NOMO-1 treated with dmso at 0.1 percent for 144 hours (cell line): Measurements from ENCODE around the gene QRICH1.

Experiments used
- DNase-seq: peaks from one replicate; lab custom pipeline; 2025; ENCODE audit not compliant: unreplicated experiment; lab: John Stamatoyannopoulos, UW

The QRICH1 gene

DNA sequence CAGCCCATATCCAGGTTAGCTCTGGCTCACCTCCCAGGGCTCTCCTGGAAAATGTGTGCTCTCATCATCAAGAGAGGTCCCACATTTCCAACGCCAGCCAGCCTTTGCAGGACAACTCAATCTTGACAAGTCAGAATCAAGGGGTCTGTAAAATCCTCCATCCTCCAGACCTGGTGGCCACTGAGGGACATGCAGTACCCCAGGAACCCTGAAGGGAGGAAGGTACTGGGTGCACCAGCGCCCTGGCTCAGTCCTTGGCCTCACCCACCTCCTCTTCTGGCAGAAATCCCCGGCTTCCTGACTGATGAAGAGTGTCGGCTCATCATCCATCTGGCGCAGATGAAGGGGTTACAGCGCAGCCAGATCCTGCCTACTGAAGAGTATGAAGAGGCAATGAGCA lies 92.7 kb downstream of the QRICH1 start:
- DNase-seq, result no peak

DNA sequence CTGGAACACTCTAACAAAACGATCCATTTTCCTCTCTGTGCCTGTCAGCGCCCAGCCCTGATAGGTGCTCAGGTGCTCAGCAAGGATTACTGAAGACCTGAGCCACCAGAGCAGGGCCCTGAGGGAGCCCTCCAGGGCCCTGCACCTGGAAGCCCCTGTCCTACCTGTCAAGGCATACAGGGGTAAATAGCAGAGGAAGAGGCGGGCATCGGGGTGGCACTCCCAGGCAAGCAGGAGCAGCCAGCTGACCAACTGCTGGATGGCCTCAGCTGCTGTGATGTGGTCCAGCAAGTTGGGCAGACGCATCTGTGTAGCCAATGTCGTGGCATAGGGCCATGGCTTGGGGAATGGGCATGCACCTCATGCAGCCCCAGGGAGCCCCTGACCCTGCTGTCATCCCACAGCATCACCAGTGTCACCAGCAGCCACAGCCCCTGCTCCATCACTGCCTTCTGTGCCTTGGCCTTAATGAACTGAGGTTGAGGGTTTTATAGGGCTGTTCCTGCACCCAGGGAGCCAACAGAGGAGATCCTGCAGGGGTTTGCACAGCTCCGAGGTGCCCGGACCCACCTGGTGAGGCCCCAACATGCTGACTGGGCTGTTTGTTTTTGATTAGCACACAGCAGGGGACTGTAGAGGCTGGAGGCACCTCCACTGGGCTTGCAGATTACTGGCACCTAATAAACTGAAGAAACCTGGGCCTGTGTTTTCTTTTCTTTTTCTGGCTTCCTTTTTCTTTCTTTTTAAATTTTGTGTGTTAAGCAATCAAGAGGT lies 94.6 kb downstream of the QRICH1 start:
- DNase-seq, result no peak

DNA sequence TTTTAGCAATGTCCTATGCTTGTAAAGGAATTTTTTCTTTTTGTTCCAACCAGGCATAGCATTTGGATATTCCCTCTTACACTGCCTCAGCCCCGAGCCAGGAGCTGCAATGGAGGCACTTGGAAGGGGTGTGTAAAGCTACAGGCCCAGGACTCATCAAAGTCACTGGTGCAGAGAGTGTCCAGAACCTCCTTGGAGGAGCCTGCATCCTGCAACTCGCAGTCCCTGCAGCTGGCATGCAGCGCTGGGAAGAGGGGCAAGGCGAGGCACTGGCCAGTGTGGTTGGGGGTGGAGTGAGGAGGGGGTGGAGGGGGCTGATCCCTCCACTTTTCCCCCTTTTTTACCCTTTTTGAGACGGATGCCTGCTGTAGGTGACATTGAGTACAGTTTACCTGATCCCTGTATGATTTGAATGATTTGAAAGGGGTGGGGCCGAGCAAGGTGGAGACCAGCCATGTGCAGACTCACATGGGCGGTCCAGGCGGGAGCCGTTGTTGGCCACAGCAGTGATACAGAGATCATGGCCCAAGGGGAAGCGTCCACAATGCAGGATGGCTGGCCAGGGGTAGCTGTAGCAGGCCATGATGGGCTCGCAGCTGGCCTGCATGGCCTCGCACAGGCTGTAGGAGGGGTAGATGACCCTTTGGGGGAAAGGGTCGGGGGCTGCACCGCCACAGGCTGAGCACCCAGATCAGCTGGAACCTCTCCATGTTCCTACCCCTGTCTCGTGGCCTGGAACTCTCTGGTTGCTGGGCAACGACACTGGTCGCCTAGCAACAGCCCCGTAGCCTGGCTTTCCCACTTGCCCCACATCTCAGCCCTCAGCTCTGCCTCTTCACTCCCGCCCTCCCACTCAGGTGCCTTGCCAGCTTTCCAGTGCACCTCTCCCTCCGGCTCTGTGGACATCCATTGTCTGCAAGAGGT lies 95.9 kb downstream of the QRICH1 start:
- no peak for DNase-seq

DNA sequence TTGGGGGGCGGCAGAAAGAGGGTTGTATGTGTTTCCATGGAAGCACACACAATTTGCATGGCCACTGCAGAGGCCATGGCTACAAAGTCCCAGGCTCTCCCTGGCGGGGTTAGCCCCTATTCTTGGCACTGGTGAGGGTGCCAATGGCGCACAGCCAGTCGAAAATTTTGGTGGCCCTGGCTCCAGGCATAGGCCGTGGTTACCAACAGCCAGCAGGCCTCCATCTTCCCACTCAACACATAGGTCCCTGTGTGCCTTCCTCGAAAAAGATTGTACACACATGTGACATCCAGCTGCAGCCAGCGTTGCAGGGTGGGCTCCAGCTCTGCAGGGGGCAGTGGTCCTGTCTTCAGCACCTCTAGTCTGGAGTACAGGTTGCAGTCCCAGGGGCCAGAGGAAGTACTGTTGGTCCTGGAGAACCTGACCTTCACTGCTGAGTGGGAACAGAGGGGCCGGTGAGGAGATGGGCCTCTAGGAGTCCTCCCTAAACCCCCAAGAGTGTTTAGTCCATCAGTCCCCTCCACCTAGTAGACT lies 96.7 kb downstream of the QRICH1 start:
- no peak for DNase-seq

DNA sequence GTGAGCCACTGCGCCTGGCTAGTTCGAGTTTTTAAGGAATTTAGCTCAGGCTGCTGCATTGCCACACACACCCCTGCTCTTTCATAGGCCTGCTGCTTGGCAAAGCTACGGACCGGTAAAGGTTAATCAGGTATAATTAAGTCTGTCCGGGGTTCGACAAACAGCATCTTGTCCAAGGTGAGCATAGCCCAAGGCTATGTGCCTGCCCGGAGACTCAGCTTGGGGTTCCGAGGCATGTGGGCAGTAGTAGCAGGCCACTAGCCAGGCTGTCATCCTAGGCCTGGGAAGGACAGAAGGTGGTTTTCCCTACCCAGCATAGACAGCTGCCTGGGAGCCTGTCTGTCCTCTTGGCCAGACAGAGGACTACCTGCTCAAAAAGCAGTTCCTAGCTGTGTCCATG lies 97.2 kb downstream of the QRICH1 start:
- DNase-seq, result no peak

DNA sequence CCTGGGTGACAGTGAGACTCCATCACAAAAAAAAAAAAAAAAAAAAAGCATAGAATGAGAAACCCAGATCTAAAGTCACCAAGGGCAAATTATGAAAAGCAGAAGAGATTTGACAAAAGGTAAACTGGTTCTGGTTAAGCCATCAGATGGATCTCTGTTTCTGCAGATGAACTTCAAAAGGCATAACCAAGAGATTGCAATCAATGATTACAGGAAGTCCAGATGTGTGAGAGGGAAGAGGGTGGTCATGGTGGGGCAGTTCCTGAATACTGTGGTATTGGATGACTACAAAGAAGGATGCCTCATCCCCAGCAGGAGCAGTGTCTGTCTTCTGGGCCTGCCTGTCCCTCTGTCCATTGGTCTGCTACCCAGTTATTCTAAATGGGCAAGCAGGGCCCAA lies 100.0 kb downstream of the QRICH1 start:
- DNase-seq, result no peak

DNA sequence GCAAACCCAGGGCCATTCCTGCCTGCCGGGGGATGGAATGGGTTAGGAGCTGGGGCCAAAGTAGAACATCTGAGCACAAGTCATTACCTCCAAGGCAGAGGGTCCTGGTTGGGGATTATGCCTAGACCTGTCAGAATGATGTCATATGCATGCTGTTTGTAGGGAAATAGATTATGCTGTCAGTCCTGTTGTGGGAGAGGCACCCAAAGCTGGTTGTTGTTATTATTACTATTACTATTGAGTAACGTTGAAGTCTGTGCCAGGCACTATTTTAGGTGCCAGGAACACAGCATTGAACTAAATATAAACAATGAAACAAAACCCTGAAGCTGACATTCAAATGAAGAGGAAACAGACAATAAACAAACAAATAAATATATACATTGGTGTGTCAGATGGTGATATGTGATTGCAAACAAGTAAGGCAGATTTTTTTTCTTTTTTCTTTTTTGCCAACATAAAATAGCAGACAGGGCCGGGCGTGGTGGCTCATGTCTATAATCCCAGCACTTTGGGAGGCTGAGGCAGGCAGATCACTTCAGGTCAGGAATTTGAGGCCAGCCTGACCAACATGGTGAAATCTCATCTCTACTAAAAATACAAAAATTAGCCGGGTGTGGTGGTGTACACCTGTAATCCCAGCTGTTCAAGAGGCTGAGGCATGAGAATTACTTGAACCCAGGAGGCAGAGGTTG lies 101.9 kb downstream of the QRICH1 start:
- DNase-seq, result no peak

DNA sequence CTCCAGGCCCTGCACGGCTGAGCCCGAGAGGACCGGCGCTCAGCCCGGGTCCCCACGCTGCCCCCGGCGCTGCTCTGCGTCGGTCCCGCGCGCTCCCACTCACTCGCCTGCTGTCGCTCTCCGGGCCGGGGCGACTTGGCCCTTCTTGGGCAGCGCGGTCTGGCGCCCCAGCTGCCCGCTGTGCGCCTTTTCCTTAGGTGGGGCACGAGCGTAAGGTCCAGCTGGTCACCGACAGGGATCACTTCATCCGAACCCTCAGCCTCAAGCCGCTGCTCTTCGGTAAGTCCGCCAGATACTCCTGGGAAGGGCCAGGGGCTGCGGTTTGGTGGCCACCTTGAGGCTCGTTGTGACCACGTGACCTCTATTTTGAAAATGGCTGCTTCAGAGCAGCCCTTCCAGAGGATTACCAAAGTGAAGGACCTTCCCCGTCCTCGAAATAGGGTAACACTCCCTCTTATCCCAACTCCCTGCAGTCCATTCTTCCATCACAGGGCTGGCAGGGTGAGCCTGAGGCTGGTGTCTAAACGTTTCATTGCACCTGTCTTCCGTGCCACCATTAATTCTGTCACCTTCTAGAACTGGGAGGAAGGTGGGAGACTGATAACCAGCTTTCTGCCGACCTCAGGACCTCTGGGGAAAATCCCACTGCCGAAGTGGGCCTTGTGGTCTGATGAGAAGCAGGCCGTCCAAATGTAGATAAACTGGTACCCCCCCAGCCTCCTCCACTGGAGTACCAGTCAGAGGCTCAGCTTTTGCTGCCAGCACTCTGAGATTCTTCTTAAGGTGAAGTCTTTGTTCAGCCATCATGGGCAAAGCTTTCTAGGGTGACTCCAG lies 103.0 kb downstream of the QRICH1 start:
- DNase-seq, result no peak

DNA sequence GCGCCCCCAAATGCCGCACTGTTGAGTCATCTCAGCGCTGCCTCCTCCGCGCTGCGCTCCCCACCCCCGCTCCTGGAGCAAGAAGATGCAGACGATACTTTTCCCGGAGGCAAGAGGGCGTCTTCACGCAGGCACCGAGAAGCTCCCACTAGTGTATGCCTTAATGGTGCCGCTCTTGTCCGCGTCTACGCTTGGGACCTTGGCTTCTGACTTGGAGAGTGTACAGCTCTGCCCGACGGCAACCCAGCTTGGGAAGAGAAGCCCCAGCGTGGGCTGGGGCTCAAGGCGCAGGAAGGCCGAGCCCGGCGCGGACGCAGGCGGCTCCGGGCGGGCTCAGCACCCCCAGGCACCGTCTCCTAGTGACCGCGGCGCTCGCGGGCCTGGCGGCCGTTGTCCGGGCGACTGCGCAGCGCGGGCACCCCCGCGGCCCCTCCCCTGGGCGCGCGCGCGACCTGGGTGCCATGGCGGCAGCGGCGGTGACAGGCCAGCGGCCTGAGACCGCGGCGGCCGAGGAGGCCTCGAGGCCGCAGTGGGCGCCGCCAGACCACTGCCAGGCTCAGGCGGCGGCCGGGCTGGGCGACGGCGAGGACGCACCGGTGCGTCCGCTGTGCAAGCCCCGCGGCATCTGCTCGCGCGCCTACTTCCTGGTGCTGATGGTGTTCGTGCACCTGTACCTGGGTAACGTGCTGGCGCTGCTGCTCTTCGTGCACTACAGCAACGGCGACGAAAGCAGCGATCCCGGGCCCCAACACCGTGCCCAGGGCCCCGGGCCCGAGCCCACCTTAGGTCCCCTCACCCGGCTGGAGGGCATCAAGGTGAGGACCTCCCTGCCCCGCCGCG lies 103.9 kb downstream of the QRICH1 start, which contains the start of gene P4HTM:
TSS of gene P4HTM (plus strand) at position 446 of the 840 bp plus-strand sequence. CDS start at position 462, 16 bp downstream.
- DNase-seq, result peak; percentile 55

DNA sequence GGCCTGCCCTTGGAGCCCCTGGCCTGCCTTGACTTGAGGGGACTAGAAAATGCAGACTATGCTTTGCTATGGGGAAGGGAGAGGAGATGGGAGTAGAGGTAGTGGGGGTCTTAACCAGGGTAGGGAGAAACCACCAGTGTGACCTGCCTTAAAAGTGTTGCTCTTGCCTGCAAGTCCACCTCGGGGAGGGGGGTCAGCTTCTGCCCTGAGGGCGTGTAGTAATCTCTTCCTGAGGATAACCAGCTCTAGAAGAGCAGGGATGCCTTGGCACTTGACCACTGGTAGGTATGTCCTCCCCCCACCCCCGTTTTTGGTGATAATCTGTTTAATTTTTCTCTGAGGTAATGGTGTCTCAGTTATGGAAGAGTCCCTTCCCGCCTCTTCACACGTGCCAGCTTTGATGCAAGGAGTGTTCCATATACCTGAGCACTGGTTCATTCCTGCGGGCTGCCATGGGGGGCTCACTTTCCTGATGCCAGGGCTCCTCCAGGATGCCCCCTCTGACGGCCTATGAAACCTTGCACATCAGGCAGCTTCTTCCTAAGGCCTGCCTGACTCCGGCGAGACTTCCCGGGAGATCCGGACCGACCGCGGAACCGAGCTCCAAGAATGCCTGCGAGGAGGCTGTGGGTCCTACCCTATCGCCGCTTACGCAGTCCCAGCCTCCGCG lies 104.6 kb downstream of the QRICH1 start:
- DNase-seq, result no peak

DNA sequence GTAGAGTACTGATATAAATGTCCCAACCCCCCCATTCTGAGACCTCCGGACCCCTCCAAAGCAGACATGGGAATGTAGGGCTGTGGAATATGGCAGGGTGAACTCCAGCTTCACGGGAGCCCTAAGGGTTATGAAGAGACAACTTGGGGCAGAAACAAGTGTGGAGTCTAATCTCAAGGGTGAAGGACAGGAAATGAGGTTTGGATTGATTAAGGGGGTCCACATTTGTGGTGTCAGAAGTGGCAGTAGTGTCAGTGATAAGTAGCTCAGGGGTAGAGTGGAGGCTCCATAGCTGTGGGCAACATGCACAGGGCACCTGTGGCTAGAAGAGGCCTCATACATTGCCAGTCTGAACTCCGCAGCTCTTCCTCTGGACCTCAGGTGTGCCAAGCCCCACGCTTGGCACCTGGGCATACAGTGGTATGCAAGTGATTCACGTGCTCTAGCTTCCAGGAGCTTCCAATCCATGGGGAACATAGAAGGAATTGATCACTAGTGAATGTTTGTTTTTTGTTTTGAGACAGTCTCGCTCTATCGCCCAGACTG lies 108.0 kb downstream of the QRICH1 start:
- no peak for DNase-seq

DNA sequence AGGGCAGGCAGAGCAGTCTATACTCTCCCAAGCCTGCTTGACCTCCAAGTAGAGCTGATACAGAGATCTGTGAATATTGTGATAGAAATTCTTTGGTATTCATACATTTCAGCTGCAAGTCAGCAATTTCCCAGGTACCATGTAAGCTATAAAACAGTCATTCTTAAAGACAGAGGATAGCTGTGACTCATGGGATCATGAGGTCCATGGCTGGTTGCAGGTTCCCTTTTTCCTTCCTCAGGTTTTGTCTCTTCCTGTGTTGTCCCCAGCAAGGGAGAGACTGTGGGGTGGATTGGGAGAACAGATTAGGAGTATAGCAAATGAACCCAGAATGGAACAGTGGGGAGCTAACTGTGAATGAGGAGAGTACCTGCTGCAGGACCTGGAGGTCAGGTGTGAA lies 109.2 kb downstream of the QRICH1 start:
- DNase-seq, result no peak

DNA sequence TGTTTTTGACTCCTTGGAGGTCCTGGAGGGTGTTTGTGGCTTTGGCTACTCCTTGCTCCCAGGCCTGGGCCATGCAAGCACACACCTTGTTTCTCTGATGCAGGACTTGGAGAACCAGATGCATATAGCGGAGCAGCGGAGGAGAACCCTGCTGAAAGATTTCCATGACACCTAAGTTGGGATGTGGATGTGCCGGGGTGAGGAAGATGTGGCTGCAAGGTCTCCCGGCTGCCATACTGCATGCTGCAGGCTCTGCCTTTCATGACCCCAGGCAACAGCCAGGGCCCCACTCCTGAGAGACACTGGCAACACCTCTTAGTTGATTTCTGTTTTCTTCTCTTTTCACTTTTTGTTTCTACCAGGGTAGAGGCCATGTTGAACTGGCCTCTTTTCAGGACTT lies 110.8 kb downstream of the QRICH1 start:
- DNase-seq, result no peak

DNA sequence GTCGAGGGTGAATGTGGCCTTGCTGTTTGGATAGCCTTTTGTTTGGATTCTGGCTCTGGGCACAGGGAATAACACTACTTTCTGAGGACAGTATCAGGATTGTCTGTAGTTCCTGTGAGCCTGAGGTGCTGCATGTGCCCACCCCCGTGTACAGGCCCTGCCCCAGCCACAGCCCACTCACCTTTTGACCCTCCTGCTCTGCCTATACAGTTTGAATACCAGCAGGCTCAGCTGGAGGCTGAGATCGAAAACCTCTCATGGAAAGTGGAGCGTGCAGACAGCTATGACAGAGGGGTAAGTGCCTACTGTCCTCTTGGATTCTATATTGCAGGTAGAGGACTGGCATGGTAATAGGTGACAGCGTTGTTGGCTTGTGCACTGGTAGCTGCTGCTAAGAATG lies 111.2 kb downstream of the QRICH1 start:
- DNase-seq, result no peak

DNA sequence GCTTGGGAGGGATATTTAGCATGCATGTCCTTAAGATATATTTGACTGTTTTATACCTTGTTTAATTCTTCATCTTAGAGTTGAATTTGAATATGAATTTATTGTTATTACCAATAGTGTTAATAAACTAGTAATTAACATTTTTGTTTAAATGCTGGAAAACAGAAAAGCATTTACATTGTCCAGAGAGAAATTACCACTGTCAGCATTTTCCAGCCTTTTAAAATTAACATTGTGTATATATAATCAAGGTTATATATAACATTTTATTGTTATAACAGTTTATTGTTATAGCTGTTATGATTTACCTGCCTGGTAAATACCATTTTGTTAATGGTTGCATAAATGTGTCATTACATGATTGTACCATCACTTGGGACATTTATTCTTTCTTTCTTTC lies 111.9 kb downstream of the QRICH1 start:
- DNase-seq, result no peak

DNA sequence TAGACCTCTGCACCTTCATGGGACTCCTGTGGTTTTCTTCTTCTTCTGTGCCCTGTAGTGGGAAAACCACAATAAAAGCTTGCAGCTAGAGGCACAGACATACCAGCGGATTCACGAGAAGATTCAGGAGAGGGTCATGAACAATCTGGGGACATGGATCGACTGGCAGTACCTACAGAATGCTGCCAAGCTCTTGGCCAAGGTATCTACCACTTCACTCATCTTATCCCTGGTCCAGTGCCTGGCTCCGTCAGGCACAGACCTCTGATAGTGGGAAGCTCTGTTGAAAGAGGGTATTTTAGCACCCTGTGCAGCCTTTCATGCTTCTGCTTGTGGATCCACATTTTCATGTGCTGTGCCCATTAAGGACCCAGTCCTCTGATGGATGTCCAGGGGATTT lies 113.6 kb downstream of the QRICH1 start:
- DNase-seq, result no peak
